GM12801 (cell line): ENCODE measurements around the gene AGPAT2.

ENCODE experiments used
- TF ChIP-seq, protein P1 (sequence below): IDR thresholded peaks from one replicate; pipeline ENCODE4 v1.5.1; 2011; ENCODE audit warnings: control low read depth; ENCODE audit not compliant: insufficient read length; ENCODE audit errors: extremely low read depth

AGPAT2 gene

DNA sequence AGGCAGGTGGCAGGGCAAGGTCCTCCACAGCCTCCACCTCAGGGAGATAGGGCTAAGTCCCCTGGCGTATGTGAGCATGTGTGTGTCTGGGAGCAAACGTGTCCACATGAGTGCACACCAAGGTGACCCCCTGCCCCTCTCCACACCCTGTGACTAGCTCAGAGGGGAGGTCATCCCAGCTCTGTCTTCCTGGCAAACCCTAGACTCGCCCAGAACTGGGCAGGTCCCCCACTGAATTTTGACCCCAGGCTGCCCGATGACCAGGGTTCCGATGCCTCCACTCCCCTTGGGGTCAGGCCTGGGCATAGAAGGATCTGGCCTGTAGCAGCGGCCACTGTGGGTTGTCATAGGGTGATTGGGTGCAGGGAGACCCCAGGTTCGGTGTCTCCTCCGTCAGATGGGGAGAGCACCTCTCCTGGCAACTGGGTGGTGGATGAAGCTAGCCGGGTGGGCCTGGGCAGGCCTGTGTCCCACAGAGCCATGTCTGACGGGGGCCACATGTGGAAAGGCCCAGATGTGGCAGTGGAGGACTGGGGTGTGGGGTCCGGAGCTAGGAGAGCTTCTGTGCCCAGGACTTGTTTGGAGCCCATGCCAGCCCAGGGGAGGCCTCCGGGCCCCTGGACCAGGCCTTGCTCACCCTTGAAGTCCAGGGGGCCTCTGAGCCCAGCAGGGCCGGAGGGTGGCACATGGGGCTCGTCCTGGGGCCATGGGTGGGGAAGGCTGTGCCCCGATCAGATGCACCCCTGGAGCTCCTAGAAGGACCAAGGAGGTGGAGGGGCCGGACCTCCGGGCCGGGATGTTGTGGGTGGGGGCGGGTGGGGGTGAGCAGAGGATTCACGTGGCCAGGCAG, 31.3 kb upstream of the AGPAT2 start:
- TF ChIP-seq, protein P1, sequence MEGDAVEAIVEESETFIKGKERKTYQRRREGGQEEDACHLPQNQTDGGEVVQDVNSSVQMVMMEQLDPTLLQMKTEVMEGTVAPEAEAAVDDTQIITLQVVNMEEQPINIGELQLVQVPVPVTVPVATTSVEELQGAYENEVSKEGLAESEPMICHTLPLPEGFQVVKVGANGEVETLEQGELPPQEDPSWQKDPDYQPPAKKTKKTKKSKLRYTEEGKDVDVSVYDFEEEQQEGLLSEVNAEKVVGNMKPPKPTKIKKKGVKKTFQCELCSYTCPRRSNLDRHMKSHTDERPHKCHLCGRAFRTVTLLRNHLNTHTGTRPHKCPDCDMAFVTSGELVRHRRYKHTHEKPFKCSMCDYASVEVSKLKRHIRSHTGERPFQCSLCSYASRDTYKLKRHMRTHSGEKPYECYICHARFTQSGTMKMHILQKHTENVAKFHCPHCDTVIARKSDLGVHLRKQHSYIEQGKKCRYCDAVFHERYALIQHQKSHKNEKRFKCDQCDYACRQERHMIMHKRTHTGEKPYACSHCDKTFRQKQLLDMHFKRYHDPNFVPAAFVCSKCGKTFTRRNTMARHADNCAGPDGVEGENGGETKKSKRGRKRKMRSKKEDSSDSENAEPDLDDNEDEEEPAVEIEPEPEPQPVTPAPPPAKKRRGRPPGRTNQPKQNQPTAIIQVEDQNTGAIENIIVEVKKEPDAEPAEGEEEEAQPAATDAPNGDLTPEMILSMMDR, result no peak

DNA sequence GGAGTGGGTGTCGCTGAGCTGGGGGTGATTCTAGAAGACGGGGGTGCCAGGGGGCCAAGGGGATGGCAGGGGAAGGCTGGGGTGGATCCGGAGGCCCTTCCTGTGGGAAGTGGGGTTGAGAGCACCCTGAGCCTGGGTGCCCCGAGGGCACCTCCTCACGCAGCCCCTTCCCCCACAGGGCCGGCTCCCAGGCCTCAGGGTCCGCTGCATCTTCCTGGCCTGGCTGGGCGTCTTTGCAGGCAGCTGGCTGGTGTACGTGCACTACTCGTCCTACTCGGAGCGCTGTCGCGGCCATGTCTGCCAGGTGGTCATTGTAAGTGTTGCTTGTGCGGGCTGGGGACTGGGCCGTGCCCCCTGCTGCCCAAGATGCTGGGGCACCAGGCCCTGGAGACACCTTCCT, 30.1 kb upstream of the AGPAT2 start:
- TF ChIP-seq, protein P1, result no peak

DNA sequence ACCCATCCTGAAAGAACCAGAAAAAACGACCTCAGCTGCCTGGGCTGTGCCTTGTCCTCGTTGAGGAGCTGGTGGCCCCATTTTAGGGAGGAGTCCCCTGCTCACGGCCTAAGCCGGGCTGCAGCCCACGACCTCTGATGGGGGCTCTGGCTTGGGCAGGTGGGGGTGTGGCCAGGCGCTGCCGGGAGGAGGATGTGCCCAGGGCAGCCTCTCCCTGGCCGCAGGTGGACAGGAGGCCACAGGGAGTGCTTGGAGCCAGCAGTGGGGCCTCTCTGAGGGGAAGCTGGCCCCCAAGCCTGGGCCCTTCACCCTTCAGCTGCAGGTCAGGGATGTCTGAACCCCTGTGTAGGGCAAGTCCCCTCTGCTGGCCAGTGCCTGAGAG, 27.6 kb upstream of the AGPAT2 start:
- TF ChIP-seq, protein P1, result no peak

DNA sequence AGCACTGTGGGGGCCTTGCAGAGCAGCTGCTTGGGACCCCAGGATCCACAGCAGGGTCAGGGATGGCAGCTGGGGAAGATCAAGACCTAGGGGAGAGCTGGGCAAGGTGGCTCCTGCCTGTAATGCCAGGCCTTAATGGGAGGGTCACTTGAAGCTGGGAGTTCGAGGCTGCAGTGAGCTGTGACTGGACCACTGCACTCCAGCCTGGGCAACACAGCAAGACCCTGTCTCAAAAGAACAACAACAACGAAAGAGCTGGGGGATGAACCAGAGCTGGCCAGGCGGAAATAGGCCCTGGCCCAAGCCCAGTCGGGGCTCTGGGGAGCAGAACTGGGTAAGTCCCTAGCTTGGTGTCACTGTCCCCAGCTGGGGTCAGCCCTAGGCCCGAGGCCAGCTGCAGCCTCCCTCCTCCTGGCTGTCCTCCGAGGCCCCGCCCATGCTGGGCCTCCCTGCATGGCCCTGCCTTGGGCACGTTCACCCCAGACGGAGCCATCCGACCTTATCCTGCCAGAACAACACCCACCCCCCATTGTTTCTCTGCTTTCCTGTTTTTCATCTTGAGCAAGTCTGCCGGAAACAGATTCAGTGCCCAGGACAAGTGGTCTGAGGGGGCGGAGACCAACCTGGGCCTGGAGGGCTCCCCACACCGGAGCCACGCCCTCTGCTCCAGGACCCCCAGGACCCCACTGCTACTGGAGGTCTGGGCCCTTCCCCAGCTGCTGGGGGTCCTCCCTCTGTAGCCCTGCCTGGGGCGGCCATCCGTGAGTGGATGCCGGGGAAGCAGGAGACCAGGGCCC, 27.0 kb upstream of the AGPAT2 start:
- TF ChIP-seq, protein P1, result no peak

DNA sequence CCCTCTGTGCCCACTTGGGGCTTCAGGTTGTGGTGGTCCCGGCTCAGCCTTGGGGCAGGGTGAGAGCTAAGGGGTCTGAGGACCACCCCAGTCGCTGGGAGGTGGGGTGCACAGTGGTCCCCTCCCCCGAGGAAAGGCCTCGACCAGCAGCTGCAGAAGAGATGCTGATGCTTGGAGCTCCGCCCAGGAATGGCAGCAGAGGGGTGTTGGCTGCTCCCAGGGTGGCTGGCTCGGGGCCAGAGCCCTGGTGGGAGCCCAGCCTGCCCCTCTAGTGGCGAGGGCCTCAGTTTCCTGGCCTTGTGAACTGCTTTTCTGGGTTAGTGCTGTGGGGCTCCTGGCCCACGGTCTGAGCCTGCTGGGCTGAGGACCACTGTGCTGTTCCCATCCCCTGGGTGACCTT, 26.3 kb upstream of the AGPAT2 start:
- TF ChIP-seq, protein P1, result no peak

DNA sequence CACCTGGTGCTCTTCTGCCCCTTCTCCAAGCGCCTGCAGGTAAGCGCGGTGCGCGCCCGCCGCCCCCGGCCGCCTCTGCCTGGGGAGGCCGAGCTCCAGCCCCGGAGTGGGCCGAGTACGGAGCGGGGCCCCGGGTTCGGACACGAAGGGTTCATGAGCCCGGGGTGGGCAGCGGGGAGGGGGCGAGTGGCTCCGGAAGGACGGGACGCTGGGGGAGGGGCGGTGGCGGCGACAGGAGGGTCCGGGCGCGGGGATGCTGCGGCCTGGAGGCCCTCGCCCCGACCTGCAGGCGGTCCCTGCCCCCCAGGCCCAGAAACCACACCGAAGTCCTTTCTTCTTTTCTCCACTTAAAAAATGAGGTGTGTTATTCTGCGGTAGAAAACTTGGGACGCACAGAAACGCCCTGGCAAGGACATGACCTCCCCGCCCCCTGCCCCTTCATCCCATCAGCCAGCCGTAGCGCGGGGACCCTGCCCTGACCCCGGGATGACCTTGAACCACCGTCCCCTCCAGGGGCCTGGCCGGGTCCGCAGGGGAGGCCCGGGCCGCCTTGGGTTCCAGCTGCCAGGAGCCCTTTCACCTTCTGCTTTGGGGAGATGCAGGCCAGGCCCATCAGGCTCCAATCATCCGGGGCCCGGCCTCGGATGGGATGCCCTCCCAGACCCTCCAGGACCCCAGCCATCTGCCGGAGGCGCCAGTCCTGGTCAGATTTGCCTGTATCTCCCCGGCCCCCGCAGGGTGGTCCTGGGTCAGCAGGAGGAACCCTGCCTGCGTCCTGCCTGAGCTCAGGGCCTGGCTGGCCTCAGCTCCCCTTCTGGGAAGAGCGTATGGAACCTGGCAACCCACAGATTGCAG, 25.7 kb upstream of the AGPAT2 start:
- TF ChIP-seq, protein P1, result no peak
